NCI-H2029 treated with DMSO at 0.1 percent for 48 hours (cell line): ENCODE results near the gene DAAM2.

ENCODE experiments used
- DNase-seq: peaks from one replicate; lab custom pipeline; 2025; lab: John Stamatoyannopoulos, UW

The DAAM2 gene

GRCh38 chr6:39887692-39888450 lies 95.7 kb downstream of the DAAM2 start:
- no peak for DNase-seq

GRCh38 chr6:39889229-39889628 lies 97.1 kb downstream of the DAAM2 start:
- DNase-seq: no peak

- DNase-seq: no peak
These were observed 99.2 kb downstream of the DAAM2 start for GRCh38 chr6:39891353-39891752.

GRCh38 chr6:39891976-39892375 lies 99.8 kb downstream of the DAAM2 start:
- no peak for DNase-seq

GRCh38 chr6:39892490-39893129 lies 100.4 kb downstream of the DAAM2 start:
- DNase-seq: no peak

GRCh38 chr6:39893286-39893685 lies 101.1 kb downstream of the DAAM2 start:
- DNase-seq: no peak

GRCh38 chr6:39896701-39897100 lies 104.5 kb downstream of the DAAM2 start:
- DNase-seq: no peak

- no peak for DNase-seq
These were observed 105.5 kb downstream of the DAAM2 start for GRCh38 chr6:39897698-39898097.

GRCh38 chr6:39898625-39899024 lies 106.4 kb downstream of the DAAM2 start:
- no peak for DNase-seq

- no peak for DNase-seq
These were observed 107.5 kb downstream of the DAAM2 start for GRCh38 chr6:39899554-39900295.

GRCh38 chr6:39901116-39901655 lies 109.0 kb downstream of the DAAM2 start:
- no peak for DNase-seq

GRCh38 chr6:39901670-39902069 lies 109.5 kb downstream of the DAAM2 start:
- no peak for DNase-seq

GRCh38 chr6:39902136-39902535 lies 110.0 kb downstream of the DAAM2 start:
- DNase-seq: no peak

GRCh38 chr6:39902786-39903465 lies 110.8 kb downstream of the DAAM2 start:
- no peak for DNase-seq

- DNase-seq: no peak
These were observed 111.5 kb downstream of the DAAM2 start for GRCh38 chr6:39903656-39904055.

GRCh38 chr6:39904946-39905639 lies 112.9 kb downstream of the DAAM2 start:
- no peak for DNase-seq

- DNase-seq: no peak
These were observed 113.4 kb downstream of the DAAM2 start for GRCh38 chr6:39905640-39905975.

- DNase-seq: no peak
These were observed 114.2 kb downstream of the DAAM2 start for GRCh38 chr6:39906318-39906761.

GRCh38 chr6:39907871-39908575 lies 115.8 kb downstream of the DAAM2 start:
- no peak for DNase-seq

- no peak for DNase-seq
These were observed 116.8 kb downstream of the DAAM2 start for GRCh38 chr6:39908838-39909583.
